Choroid plexus epithelial cell (primary cell): ENCODE data around the gene MRPL12.
A peak's percentile ranks its signal among the peaks of the same experiment; 100 is the strongest.

Source experiments
- DNase-seq: peaks from one replicate; pipeline ENCODE4 v3.0.0-alpha.2; 2010; ENCODE audit warnings: low read depth
- H3K4me3 ChIP-seq: 2 replicates; pipeline ENCODE4 v1.5.1; 2011; ENCODE audit warnings: low read depth, mild to moderate bottlenecking, control low read depth, low read length, moderate library complexity
- CTCF ChIP-seq: conservative IDR thresholded peaks from 2 replicates; pipeline ENCODE4 v1.5.1; 2011; ENCODE audit warnings: low read depth, mild to moderate bottlenecking, control low read depth, inconsistent platforms, low read length, moderate library complexity

Gene MRPL12

DNA sequence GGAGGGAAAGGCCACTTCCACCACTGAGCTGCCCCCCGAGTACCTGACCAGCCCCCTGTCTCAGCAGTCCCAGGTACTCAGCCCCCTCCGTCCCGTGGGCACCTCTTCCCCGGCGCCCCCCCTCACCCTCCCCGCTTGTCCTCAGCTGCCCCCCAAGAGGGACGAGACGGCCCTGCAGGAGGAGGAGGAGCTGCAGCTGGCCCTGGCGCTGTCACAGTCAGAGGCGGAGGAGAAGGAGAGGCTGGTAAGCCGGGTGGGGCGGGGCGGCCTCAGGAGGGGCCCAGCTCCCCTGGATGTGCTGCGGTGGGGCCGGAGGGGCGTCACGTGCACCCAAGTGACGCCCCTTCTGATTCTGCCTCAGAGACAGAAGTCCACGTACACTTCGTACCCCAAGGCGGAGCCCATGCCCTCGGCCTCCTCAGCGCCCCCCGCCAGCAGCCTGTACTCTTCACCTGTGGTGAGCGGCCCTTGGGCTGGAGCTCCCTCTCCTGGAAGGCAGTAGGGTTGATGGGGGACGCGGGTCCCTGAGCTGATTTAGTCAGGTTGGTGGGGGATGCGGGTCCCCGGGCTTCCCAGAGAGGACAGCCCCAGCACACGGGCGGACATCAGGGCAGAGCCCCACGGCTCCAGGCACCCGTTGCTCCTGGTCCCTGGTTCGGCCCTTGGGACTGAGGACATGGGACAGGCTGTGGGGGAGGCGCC, 9.5 kb upstream of the MRPL12 start:
- no peak overlapping the region for H3K4me3 ChIP-seq
- DNase-seq: no peak
- peak; percentile 24 for TF ChIP-seq CTCF

GRCh38 chr17:81694810-81695209, 8.4 kb upstream of the MRPL12 start:
- no peak for TF ChIP-seq CTCF
- no peak for DNase-seq
- no peak overlapping the region for H3K4me3 ChIP-seq

GRCh38 chr17:81695211-81695610, 8.0 kb upstream of the MRPL12 start:
- H3K4me3 ChIP-seq: no peak overlapping the region
- no peak for TF ChIP-seq CTCF
- DNase-seq: no peak

DNA sequence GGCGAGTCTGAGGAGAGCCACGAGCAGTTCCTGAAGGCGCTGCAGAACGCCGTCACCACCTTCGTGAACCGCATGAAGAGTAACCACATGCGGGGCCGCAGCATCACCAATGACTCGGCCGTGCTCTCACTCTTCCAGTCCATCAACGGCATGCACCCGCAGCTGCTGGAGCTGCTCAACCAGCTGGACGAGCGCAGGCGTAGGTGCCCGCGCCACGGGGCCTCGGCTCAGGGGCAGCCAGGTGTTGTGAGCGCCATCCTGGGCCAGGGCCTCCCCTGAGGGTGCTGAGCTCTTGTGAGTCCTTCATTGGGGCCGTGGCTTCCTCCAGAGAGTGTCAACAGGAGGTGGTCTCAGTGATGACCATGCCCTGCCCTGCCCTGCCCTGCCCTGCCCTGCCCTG, 7.4 kb upstream of the MRPL12 start:
- no peak for TF ChIP-seq CTCF
- DNase-seq: no peak

GRCh38 chr17:81696218-81696941, 6.8 kb upstream of the MRPL12 start:
- no peak for TF ChIP-seq CTCF
- no peak for DNase-seq
- H3K4me3 ChIP-seq: no peak overlapping the region

More for the DNA sequence above, 7.4 kb upstream of the MRPL12 start:
- no peak overlapping the region for H3K4me3 ChIP-seq

DNA sequence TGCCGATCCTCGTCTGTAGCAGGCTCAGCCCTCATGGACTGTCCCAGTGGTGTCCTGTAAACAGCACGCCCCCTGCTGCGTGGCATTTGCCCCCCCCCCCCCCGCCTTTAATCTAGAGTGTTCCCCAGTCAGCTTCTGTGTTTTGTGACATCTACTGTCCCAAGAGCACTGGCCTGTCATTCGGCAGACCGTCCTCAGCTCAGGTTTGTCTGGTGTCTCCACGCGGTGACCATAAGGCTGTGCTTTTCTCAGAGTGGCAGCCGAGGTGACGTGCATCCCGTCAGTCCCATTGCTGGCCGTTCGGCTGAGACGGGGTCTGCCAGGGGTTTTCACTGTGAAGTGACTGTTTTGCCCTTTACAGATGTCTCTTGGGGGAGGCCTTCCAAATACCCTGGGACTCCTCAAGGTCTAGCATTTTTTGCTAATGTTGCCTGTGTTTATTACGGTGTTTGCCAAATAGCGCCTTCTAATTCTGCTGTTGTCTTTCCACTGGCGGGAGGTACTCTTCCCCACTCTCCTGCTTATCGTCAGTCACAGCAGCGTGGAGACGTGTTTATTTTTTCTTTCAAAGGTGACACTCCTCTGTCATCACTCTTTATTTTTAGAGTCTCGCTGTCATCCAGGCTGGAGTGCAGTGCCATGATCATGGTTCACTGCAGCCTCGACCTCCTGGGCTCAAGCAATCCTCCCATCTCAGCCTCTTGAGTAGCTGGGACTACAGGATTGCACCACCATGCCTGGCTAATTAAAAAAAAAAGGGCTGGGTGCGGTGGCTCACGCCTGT, 5.7 kb upstream of the MRPL12 start:
- TF ChIP-seq CTCF: no peak
- no peak for DNase-seq
- H3K4me3 ChIP-seq: no peak overlapping the region
